ENCODE results near the gene LMAN2L. TPM values are rescaled to one million over a fixed set of nuclear protein-coding genes. Genes with fewer than 3 reads are reported as not detected.

LMAN2L gene
- polyA plus RNA-seq, 1 donor from 2014 or later = 19.1 TPM

DNA sequence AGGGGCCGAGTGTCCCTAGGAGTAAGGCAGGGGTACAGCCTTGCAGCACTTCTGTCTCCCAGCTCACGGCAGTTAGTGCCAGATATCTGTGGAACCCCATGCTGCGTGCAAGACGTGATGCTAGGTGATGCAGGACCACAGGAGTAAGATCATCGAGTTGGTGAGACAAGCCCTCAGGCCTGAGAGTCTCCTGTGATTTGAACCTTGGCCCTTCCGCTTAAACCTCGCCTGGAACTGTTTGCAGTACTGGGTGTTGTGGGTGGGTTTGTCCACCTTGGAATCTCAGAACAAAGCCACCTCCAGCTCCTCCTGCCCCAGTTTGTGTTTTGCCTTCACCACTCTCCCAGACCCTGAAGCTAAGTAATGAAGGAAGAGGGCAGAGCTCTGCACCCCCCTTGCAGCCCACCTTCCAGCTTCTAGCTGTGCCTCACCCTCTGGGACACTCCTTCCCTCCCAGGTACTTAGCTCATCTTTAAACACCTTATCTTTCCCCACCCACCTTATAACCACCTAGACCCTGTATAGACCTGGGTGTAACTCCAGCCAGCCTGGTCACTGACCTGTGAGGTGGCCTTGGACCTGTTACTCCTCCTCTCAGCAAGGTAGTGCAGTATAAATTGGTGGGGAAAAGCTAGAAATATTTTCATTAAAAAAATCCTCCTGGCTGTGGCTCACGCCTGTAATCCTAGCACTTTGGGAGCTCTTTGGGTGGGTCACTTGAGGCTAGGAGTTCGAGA lies 27.4 kb upstream of the LMAN2L start:
- H3K27ac Mint-ChIP-seq = peak overlapping the region; percentile 85 to 94 (median 89)
- H3K4me3 Mint-ChIP-seq = peak overlapping the region; percentile 75 to 95 (median 78)
- peaks cover 8% of the 10 kb centered on the region for H3K36me3 Mint-ChIP-seq
- peaks cover 33 to 61% (median 47%) of the 10 kb centered on the region in 3 donors for H3K4me1 Mint-ChIP-seq
- no peaks in the 10 kb centered on the region for H3K9me3 Mint-ChIP-seq
- no peaks in the 10 kb centered on the region for H3K27me3 Mint-ChIP-seq

DNA sequence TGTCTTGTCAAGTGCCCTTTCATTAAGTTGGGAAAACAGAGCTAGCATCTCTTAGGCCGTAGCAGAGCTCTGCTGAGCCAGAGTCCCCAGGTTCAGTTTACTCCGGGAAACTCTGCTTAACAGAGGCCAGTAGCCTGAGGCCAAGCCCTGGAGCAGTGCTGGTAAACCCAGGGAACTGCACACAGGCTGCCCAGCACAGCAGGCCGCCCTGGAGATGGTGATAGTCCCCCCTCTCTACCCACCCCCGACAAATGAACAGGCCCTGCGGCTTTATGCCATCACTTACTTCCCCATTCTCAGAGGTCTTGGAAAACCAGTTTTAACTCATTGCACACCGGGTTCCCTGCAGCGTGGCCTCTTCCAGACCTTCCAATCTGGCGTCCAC lies 24.4 kb upstream of the LMAN2L start:
- H3K4me3 Mint-ChIP-seq = peak overlapping the region; percentile 88 to 97 (median 93)
- no peaks in the 10 kb centered on the region for H3K27me3 Mint-ChIP-seq
- H3K9me3 Mint-ChIP-seq = no peaks in the 10 kb centered on the region
- peak overlapping the region; percentile 24 to 84 (median 50) for H3K27ac Mint-ChIP-seq
- peaks cover 46 to 66% (median 55%) of the 10 kb centered on the region in 3 donors for H3K4me1 Mint-ChIP-seq
- H3K36me3 Mint-ChIP-seq = peaks cover 8% of the 10 kb centered on the region

DNA sequence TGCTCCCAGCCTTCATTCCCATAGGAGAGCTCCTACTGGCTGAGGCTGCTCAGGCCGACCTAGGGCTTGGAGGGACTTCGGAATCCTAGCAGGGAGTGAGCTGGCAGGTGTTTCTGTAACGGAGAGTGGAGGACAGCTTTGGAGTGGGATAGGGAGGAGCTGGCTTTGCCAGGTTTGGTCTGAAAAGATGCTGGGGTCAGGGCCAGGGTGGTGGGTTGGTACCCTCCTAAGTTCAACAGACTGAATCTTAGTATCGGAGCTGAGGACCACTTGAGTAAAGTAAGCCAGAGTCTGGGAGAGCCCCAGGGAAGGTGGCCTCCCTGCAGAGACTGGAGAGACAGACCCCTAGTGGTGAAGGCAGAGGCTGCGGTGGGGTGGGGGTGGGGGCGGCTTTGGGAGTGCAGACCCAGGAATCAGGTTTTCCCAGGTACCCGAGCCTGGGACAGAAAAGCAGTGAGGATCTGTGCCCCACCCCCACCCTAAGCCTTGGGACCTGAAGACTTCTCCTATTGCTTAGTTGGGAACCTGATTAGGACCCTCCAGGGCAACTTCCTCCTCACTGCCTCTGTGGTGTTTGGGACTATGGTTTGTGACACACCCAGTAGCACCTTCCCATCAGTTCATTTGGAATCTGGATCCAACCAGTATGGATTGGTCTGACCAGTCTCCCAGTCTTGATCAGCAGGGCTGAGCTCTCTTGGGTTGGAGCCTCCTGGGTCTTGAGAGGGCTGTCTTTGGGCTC lies 23.8 kb upstream of the LMAN2L start:
- H3K27ac Mint-ChIP-seq = peak overlapping the region; percentile 50 to 84 (median 81)
- H3K4me3 Mint-ChIP-seq = peak overlapping the region; percentile 88 to 97 (median 93)
- peaks cover 46 to 66% (median 59%) of the 10 kb centered on the region in 3 donors for H3K4me1 Mint-ChIP-seq
- H3K27me3 Mint-ChIP-seq = no peaks in the 10 kb centered on the region
- no peaks in the 10 kb centered on the region for H3K9me3 Mint-ChIP-seq
- H3K36me3 Mint-ChIP-seq = peaks cover 8% of the 10 kb centered on the region

DNA sequence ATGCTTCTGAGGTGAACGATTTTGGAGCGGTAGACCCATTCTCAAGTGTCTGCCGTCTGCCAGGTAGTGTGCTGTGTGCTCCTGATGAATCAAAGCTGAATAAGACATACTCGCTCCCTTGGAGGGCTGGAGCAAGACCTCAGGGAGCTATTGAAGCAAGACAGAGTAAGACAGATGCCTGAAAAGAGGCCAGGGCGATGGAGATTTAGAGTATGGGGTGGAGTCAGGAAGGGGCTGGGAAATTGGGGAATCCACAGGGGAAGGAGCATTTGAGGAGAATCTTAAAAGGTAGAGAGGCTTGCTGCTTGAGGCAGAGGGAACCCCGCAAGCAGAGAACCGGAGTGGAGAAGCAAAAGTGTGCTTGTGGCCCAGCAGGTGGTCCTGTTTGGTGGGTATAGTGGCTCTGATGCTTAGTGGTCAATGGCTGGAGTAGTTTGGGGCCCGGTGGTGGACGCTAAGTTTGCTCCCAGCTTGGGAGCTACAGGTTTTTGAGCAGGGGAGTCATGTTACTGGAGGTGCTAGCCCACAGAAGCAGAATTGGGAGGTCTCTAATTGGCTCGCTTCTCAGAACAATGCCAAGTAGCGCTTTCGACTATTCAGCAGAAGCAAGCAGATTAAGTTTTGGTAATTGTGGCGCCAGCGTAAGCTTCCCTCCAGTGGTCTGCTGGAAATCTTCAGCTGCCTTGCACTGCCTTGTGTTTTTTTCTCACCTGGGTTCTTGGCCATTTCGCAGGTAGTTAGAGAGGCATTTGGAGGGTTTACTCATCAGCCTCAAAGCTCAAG lies 22.9 kb upstream of the LMAN2L start:
- H3K36me3 Mint-ChIP-seq = peaks cover 5% of the 10 kb centered on the region
- no peaks in the 10 kb centered on the region for H3K9me3 Mint-ChIP-seq
- H3K4me3 Mint-ChIP-seq = peak overlapping the region; percentile 88 to 97 (median 93)
- peaks cover 37 to 57% (median 53%) of the 10 kb centered on the region in 3 donors for H3K4me1 Mint-ChIP-seq
- H3K27me3 Mint-ChIP-seq = no peaks in the 10 kb centered on the region
- H3K27ac Mint-ChIP-seq = peak overlapping the region; percentile 50 to 89 (median 68)

DNA sequence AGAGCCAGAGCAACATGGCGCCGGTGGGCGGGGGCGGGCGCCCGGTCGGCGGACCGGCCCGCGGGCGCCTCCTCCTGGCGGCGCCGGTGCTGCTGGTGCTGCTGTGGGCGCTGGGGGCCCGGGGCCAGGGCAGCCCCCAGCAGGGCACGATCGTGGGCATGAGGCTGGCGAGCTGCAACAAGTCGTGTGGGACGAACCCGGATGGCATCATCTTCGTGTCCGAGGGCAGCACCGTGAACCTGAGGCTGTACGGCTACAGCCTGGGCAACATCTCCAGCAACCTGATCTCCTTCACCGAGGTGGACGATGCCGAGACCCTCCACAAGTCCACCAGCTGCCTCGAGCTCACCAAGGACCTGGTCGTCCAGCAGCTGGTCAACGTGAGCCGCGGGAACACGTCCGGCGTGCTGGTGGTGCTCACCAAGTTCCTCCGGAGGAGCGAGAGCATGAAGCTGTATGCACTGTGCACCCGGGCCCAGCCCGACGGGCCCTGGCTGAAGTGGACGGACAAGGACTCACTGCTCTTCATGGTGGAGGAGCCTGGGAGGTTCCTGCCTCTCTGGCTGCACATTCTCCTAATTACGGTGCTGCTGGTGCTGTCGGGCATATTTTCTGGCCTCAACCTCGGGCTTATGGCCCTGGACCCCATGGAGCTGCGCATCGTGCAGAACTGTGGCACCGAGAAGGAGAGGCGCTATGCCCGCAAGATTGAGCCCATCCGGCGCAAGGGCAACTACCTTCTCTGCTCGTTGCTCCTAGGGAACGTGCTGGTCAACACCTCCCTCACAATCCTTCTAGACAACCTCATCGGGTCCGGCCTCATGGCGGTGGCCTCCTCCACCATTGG lies 21.3 kb upstream of the LMAN2L start:
- H3K36me3 Mint-ChIP-seq = no peaks in the 10 kb centered on the region
- no peaks in the 10 kb centered on the region for H3K27me3 Mint-ChIP-seq
- no peaks in the 10 kb centered on the region for H3K9me3 Mint-ChIP-seq
- H3K4me3 Mint-ChIP-seq = peak overlapping the region; percentile 88 to 97 (median 93)
- H3K4me1 Mint-ChIP-seq = peaks cover 26 to 44% (median 39%) of the 10 kb centered on the region in 3 donors
- H3K27ac Mint-ChIP-seq = peak overlapping the region; percentile 50 to 89 (median 76)

DNA sequence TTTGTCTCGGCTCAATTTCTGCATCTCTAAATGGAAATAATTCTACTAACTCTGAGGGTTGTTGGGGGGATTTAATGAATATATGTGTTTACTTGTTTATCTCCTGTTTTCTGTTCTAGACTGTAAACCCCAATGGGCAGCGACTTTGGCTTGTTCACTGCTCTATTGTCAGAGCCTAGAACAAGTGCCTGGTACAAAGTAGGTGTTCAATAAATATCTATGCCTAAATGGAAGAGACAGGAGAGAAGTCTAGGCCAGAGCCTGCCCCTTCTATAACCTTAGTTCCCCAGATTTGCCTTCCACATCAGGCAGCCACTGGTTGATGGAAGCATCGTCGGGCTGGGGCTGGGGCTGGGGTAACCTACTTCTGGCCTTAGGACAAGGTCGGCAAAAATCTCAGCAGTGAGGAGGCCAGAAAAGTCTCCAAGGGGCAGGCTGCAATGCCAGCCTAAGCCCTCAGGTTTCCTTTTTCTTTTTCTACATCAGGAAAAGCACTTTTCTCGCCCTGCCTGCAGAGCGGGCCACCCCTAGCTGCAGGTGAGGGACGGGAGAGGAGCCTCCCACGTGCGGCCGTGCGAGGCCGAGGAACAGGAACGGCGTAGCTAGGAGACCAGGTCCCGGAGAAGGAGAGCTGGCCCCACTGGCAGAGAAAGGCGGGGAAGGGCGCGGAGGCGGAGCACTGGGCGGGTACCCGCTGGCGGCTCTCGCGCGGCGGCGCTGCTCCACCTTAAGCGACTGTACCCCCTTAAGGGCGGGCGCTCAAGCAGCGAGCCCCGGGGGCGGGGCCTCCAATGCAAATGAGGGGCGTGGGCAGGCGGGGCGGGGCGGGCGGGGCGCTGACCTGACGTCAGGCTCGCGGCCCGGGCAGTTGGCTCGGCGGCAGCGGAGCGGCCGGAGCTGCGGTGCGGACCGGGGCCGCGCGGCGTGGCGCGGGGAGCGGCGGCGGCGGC lies 20.4 kb upstream of the LMAN2L start, which contains the start of gene CNNM4:
Gene CNNM4, plus strand, starts transcription at position 867 of the 950 bp plus-strand sequence. CDS start 98 bp downstream, outside the sequence.
- Mint-ChIP-seq H3K36me3 (no peaks in the 10 kb centered on the region), H3K4me1 (peaks cover 25 to 40% (median 35%) of the 10 kb centered on the region in 3 donors), H3K9me3 (no peaks in the 10 kb centered on the region), H3K4me3 (peak within 1 kb of the TSS; percentile 90 to 97 (median 95)), H3K27me3 (no peaks in the 10 kb centered on the region), H3K27ac (peak within 1 kb of the TSS; percentile 91 to 95 (median 94))

DNA sequence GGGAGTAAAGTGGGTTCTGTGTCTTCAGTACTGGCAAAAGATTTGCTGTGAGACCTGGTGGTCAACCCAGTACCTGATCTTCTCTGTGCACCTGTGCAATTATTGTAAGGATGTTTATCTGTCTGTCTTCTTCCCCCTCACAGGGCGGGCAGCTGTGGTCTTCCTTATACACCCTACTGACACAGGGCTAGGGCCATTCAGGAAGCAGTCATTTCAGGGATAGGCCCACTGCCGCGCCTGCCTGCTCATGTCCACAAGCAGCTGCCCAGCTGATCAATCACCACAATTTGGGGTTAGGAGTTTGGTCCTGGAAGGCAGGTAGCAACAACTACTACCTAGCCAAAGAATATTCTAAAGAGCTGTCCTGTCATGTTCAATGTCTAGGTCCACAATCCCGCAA lies 19.7 kb upstream of the LMAN2L start:
- Mint-ChIP-seq H3K9me3 (no peaks in the 10 kb centered on the region), H3K27ac (peak overlapping the region in 2 of 3 donors; percentile 94 to 95), H3K4me1 (peaks cover 24 to 37% (median 33%) of the 10 kb centered on the region in 3 donors), H3K4me3 (peak overlapping the region in 3 of 4 donors; percentile 89 to 94 (median 94)), H3K36me3 (peaks cover under 1% of the 10 kb centered on the region), H3K27me3 (peaks cover 2% of the 10 kb centered on the region)

DNA sequence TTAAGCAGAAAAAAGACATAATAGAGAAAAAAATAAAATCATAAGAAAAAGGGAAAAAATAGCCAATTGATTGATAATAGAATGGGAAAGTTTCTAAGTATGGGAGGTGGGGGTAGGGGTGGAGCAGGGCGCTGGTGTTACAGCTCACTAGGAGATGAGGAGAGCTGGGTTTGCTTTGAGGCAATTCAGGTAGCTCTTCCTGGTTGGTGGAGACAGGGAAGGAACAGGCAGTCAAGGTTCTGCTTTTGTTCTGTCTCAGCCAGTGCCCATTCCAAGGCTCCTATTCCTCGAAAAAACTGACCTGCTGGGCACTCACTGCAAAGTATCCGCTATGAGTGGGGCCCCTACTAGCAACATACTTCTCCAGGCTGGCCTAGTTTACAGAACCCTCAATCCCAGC lies 19.1 kb upstream of the LMAN2L start:
- Mint-ChIP-seq H3K4me3 (peak overlapping the region in 2 of 4 donors; percentile 82 to 94), H3K36me3 (peaks cover 2% of the 10 kb centered on the region), H3K27ac (no peak overlapping the region), H3K27me3 (peaks cover 2% of the 10 kb centered on the region), H3K4me1 (peaks cover 20 to 34% (median 27%) of the 10 kb centered on the region in 3 donors), H3K9me3 (no peaks in the 10 kb centered on the region)

DNA sequence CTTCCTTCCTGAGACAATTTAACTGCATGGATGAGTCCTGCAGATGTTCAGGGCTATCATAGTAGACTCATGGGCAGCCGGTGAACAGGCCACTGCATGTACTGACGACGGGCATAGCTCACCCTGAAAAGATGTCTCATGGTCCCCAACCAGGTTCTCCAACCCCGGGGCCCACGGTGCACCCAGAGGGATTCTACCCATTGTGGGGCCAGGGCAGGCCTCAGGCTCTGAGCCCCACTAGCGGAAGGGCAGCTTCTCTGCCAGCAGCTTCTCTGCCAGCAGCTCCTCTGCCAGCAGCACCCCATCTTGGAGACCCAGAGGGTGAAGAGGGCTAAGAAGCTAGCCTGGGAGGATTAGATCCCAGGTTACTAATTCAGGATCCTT lies 17.6 kb upstream of the LMAN2L start:
- H3K36me3 Mint-ChIP-seq = peaks cover 2% of the 10 kb centered on the region
- H3K4me1 Mint-ChIP-seq = peaks cover 14 to 24% (median 18%) of the 10 kb centered on the region in 3 donors
- H3K27me3 Mint-ChIP-seq = peaks cover 2% of the 10 kb centered on the region
- H3K27ac Mint-ChIP-seq = no peak overlapping the region
- H3K9me3 Mint-ChIP-seq = no peaks in the 10 kb centered on the region
- H3K4me3 Mint-ChIP-seq = no peak overlapping the region

DNA sequence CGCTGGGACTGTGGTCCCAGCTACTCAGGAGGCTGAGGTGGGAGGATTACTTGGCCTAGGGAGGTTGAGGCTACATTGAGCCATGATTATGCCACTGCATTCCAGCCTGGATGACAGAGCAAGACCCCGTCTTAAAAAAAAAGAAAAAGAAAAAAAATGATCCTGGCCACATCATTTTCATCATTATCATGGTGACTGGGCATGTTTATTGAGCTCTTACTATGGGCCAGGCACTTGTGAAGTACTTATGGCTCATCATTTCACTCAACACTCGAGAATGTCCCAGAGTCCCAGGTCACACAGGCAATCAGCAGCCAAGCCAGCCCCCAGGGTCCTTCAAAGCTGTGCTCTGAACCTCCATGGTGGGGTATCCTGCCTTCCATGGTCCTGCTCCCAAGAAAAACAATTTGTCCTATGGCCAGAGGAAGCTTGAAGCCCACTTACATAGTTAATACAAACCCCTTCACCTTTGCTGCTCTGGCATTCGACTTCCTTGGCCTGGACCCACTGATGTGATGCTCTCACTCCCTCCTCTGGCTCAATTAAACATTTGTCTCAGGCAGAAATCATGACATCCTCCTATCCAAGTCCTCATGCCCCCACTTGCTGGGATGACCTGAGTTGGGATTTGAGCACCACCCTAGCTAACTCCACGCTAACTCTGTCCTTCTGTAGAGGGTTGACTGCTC lies 17.1 kb upstream of the LMAN2L start:
- no peaks in the 10 kb centered on the region for H3K9me3 Mint-ChIP-seq
- peaks cover 11 to 19% (median 12%) of the 10 kb centered on the region in 3 donors for H3K4me1 Mint-ChIP-seq
- H3K27ac Mint-ChIP-seq = peak overlapping the region in 1 of 3 donors; percentile 59
- H3K36me3 Mint-ChIP-seq = peaks cover 2% of the 10 kb centered on the region
- H3K27me3 Mint-ChIP-seq = peaks cover 2% of the 10 kb centered on the region
- peak overlapping the region in 1 of 4 donors; percentile 34 for H3K4me3 Mint-ChIP-seq

DNA sequence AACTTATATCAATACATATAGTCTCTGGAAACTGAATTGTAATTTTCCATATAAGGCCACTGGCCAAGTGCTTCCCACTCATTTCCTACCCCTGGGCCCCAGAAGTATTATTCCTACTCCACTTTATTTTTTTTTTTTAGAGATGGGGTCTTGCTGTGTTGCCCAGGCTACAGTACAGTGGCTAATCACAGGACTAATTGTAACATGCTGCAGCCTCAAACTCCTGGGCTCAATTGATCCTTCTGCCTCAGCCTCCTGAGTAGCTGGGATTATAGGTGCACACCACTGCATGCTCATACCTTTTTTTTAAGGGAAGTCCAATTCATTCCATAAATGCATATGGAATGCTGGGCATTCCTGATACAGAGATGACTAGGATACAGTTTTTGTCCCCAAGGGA lies 14.5 kb upstream of the LMAN2L start:
- Mint-ChIP-seq H3K9me3 (no peaks in the 10 kb centered on the region), H3K27me3 (peaks cover 2% of the 10 kb centered on the region), H3K4me1 (peaks cover 0 to 4% (median 4%) of the 10 kb centered on the region in 3 donors), H3K27ac (no peak overlapping the region), H3K36me3 (peaks cover 4% of the 10 kb centered on the region), H3K4me3 (no peak overlapping the region)

DNA sequence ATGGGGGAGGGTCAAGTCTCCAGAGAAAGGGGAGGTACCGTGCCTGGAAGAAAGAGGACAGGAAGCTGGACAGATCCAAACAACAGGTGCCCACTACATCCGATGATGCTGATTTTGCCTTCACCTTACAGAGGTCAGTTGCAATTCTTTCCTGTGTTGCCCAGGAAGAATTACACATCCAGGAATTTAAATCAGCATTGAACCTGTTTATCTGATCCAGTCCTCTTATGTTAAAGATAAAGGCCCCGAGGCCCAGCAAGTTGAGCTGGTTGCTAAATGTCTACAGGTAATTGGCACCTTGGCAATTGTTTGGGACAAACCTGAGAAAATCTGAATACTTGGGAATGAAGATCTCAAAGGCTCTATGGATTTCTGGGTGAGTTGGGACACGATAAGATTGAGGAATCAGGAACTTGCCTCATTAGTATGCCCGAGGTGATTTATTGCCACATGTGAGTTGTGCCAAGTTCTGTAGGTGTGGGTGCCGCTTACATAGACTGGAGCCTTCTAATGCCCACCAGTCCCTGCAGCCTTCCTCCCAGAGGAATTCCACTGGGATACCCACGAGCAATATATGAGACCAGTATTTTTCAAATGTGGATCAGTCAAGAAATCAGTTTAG lies 13.9 kb upstream of the LMAN2L start:
- H3K36me3 Mint-ChIP-seq = peaks cover 4% of the 10 kb centered on the region

More for the DNA sequence above, 13.9 kb upstream of the LMAN2L start:
- Mint-ChIP-seq H3K4me3 (no peak overlapping the region), H3K27ac (peak overlapping the region in 1 of 3 donors; percentile 46), H3K4me1 (peaks cover 0 to 2% (median 0%) of the 10 kb centered on the region in 3 donors), H3K27me3 (peaks cover 2% of the 10 kb centered on the region), H3K9me3 (no peaks in the 10 kb centered on the region)

Data from IgD-negative memory B cell (primary cell).